ENCODE measurements around the gene TMEM154.

Gene TMEM154

GRCh38 chr4:152679414-152680281 lies at the start of gene TMEM154:
Gene TMEM154 (minus strand): TSS chr4:152679997. CDS start chr4:152679933, 64 bp downstream.
- DNase-seq, result peak; percentile 82

GRCh38 chr4:152729466-152729865 lies 49.7 kb upstream of the TMEM154 start:
- peak; percentile 53 for DNase-seq

GRCh38 chr4:152728343-152728742 lies 48.5 kb upstream of the TMEM154 start:
- DNase-seq, result no peak

GRCh38 chr4:152727784-152728183 lies 48.0 kb upstream of the TMEM154 start:
- no peak for DNase-seq

- no peak for DNase-seq
Measured at GRCh38 chr4:152724494-152724893, 44.7 kb upstream of the TMEM154 start.

GRCh38 chr4:152723236-152723635 lies 43.4 kb upstream of the TMEM154 start:
- DNase-seq, result no peak

GRCh38 chr4:152719801-152720556 lies 40.2 kb upstream of the TMEM154 start:
- DNase-seq, result no peak

- no peak for DNase-seq
Measured at GRCh38 chr4:152719291-152719690, 39.5 kb upstream of the TMEM154 start.

- DNase-seq, result no peak
Measured at GRCh38 chr4:152715076-152715475, 35.3 kb upstream of the TMEM154 start.

- no peak for DNase-seq
Measured at GRCh38 chr4:152713951-152714705, 34.3 kb upstream of the TMEM154 start.

GRCh38 chr4:152709675-152710438 lies 30.1 kb upstream of the TMEM154 start:
- DNase-seq, result no peak

- no peak for DNase-seq
Measured at GRCh38 chr4:152708796-152709195, 29.0 kb upstream of the TMEM154 start.

- no peak for DNase-seq
Measured at GRCh38 chr4:152708361-152708760, 28.6 kb upstream of the TMEM154 start.

GRCh38 chr4:152707632-152708031 lies 27.8 kb upstream of the TMEM154 start:
- DNase-seq, result no peak

GRCh38 chr4:152705903-152706302 lies 26.1 kb upstream of the TMEM154 start:
- DNase-seq, result no peak

- no peak for DNase-seq
Measured at GRCh38 chr4:152704788-152705187, 25.0 kb upstream of the TMEM154 start.

GRCh38 chr4:152700151-152700550 lies 20.4 kb upstream of the TMEM154 start:
- DNase-seq, result no peak

GRCh38 chr4:152699313-152699712 lies 19.5 kb upstream of the TMEM154 start:
- DNase-seq, result no peak

GRCh38 chr4:152698089-152698499 lies 18.3 kb upstream of the TMEM154 start:
- DNase-seq, result no peak

GRCh38 chr4:152697284-152698088 lies 17.7 kb upstream of the TMEM154 start:
- no peak for DNase-seq

- DNase-seq, result no peak
Measured at GRCh38 chr4:152696764-152697261, 17.0 kb upstream of the TMEM154 start.

Measured in EL (cell line).